ENCODE data around the gene CTRB1. TPM values are rescaled to one million over a fixed set of nuclear protein-coding genes. Genes with fewer than 3 reads are reported as not detected.
"Not testable (repeated sequence)": the region's sequence is repeated elsewhere in the genome, so short reads cannot be mapped to it uniquely, and the experiment has no call there.

CTRB1 gene
- total RNA-seq, 1 experiment from 2014 or later, result not detected

DNA sequence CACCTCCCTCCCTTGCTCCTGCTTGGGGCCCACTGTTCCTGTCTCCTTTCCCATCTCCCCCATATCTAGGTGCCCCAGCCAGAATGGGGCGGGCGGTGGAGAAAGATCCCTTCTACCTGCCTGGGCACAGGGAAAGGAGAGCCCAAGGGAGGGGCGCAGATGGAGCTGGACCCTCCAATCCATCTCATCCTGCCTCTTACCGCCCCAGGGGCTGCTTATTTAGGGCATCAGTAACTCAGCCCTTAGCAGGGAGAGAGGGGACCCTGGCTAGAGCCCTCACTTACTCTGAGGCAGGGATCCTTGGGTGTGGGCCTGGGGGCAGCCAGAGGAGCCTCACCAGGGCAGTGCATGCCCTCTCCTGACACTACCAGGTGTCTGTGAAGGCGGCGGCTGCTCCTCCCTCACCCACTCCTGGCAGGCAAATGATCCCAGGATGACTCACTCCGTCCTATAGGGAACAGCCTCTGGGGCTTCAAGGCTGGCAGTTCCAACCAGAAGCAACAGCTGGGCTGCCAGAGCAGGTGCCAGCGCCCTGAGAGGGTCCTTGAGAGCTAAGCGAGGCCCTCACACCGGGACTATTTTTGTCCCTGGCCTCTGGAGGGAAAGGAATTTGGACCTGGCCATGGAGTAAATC is 49.0 kb downstream of the CTRB1 start:
- peak; percentile 96 for DNase-seq (ENCODE audit: unreplicated experiment)
- Mint-ChIP-seq H3K9me3 (ENCODE audit: unreplicated experiment) (no peaks in the 10 kb centered on the region), H3K27me3 (ENCODE audit: insufficient read depth, unreplicated experiment) (no peaks in the 10 kb centered on the region), H3K4me1 (ENCODE audit: insufficient read depth, unreplicated experiment) (peaks cover 17% of the 10 kb centered on the region), H3K36me3 (ENCODE audit: insufficient read depth, unreplicated experiment) (peaks cover 8% of the 10 kb centered on the region), H3K27ac (ENCODE audit: low read depth, unreplicated experiment) (no peak overlapping the region), H3K4me3 (ENCODE audit: unreplicated experiment) (peak overlapping the region; percentile 28)
- BruUV-seq (replicated peaks), result no TSS peak
- ChIA-PET CTCF (interaction anchor here (0.7 to 1.9 kb wide), 5 partner anchors 14 to 112 kb away, joined by 3 to 10 read pairs (median 5); no protein-coding TSS in a partner anchor), POLR2A (interaction anchor here (0.6 to 5.7 kb wide), 9 partner anchors 11 to 218 kb away, joined by 3 to 89 read pairs (median 3); partner anchors contain the start of genes BCAR1 and CFDP1)
- TF ChIP-seq, protein P1, sequence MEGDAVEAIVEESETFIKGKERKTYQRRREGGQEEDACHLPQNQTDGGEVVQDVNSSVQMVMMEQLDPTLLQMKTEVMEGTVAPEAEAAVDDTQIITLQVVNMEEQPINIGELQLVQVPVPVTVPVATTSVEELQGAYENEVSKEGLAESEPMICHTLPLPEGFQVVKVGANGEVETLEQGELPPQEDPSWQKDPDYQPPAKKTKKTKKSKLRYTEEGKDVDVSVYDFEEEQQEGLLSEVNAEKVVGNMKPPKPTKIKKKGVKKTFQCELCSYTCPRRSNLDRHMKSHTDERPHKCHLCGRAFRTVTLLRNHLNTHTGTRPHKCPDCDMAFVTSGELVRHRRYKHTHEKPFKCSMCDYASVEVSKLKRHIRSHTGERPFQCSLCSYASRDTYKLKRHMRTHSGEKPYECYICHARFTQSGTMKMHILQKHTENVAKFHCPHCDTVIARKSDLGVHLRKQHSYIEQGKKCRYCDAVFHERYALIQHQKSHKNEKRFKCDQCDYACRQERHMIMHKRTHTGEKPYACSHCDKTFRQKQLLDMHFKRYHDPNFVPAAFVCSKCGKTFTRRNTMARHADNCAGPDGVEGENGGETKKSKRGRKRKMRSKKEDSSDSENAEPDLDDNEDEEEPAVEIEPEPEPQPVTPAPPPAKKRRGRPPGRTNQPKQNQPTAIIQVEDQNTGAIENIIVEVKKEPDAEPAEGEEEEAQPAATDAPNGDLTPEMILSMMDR (IDR thresholded peaks at IDR 0.05; ENCODE audit: unreplicated experiment), result no peak
- intact Hi-C loops (cut with micrococcal nuclease), result no loop called here

DNA sequence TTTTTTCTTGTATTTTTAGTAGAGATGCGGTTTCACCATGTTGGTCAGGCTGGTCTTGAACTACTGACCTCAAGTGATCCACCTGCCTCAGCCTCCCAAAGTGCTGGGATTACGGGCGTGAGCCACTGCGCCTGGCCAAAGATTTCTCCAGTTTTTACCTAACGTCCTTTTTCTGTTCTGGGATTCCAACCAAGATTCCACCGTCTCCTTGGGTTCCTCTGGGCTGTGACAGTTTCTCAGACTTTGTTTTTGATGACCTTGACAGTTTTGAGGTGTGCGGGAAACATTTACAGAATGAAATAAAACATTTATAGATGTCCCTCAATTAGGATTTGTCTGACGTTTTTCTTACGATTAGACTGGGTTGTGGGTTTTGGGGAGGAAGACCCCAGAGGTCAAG is 50.6 kb downstream of the CTRB1 start:
- H3K27me3 Mint-ChIP-seq (ENCODE audit: insufficient read depth, unreplicated experiment); intact Hi-C loops (cut with micrococcal nuclease); CTCF ChIA-PET; H3K9me3 Mint-ChIP-seq (ENCODE audit: unreplicated experiment); DNase-seq (ENCODE audit: unreplicated experiment); H3K36me3 Mint-ChIP-seq (ENCODE audit: insufficient read depth, unreplicated experiment); H3K4me3 Mint-ChIP-seq (ENCODE audit: unreplicated experiment); H3K27ac Mint-ChIP-seq (ENCODE audit: low read depth, unreplicated experiment); BruUV-seq (replicated peaks): not testable (repeated sequence)
- POLR2A ChIA-PET, result interaction anchor here (5.7 kb wide), 1 partner anchor 18 kb away, joined by 53 read pairs; the partner anchor contains the start of gene BCAR1
- peaks cover 13% of the 10 kb centered on the region for H3K4me1 Mint-ChIP-seq (ENCODE audit: insufficient read depth, unreplicated experiment)

DNA sequence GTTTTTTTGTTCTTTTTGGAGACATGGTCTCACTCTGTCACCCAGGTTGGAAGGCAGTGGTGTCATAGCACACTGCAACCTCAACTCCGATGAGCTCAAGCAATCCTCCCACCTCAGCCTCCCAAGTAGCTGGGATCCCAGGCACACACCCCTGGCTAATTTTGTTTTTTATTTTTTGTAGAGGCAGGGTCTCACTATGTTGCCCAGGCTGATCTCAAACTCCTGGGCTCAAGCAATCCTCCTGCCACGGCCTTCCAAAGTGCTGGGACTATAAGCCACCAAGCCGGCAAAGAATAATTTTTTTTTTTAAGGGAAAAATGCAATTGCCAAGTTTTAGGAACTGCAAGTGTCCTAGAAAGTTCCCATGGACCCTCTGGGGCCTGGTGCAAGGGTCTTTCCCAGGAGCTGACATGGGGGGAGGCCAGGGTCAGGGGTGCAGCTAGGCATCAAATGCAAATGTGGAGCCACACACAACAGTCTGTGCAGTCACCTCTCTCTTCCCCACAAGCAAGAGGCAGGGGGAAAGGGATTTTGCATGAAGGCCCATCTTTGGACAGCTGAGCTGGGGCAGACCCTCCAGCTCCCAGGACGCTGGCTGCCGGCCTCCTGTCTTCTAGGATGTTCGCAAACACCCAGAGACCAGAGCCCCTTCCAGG is 52.8 kb downstream of the CTRB1 start:
- no TSS peak for BruUV-seq (replicated peaks)
- no peaks in the 10 kb centered on the region for H3K27me3 Mint-ChIP-seq (ENCODE audit: insufficient read depth, unreplicated experiment)
- intact Hi-C loops (cut with micrococcal nuclease), result no loop called here
- no peak for DNase-seq (ENCODE audit: unreplicated experiment)
- TF ChIP-seq, protein P1 (IDR thresholded peaks at IDR 0.05; ENCODE audit: unreplicated experiment), result no peak
- peaks cover 8% of the 10 kb centered on the region for H3K36me3 Mint-ChIP-seq (ENCODE audit: insufficient read depth, unreplicated experiment)
- H3K4me3 Mint-ChIP-seq (ENCODE audit: unreplicated experiment), result no peak overlapping the region
- POLR2A ChIA-PET, result interaction anchor here (0.7 to 1.4 kb wide), 7 partner anchors 16 to 1860 kb away, joined by 3 to 5 read pairs (median 3); no protein-coding TSS in a partner anchor
- no peaks in the 10 kb centered on the region for H3K9me3 Mint-ChIP-seq (ENCODE audit: unreplicated experiment)
- peaks cover 6% of the 10 kb centered on the region for H3K4me1 Mint-ChIP-seq (ENCODE audit: insufficient read depth, unreplicated experiment)
- no peak overlapping the region for H3K27ac Mint-ChIP-seq (ENCODE audit: low read depth, unreplicated experiment)
- CTCF ChIA-PET, result interaction anchor here (0.5 kb wide), 1 partner anchor 36 kb away, joined by 6 read pairs; no protein-coding TSS in a partner anchor

DNA sequence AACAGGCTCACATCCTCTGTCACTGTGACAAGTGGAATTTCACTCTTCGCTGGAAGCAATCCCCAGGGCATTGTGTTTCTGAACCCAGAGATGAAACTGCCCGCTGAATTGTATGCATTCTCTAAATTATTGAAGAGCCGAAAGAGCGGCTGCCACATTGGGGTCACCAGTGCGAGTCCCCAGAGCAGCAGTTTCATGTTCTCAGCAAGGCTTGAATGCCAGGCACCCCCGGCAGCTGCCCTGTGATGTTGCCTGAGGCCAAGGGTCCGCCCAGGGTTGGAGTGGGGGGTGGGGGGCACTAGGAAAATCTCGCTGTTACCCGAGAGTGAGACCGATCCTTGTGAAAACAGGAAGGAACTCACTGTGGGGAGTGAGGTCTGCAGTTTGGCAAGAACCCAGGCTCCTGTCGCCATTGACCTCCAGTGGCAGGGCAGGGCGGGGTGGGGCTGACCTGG is 53.3 kb downstream of the CTRB1 start:
- no peaks in the 10 kb centered on the region for H3K9me3 Mint-ChIP-seq (ENCODE audit: unreplicated experiment)
- no peak overlapping the region for H3K4me3 Mint-ChIP-seq (ENCODE audit: unreplicated experiment)
- ChIA-PET CTCF (no interaction called here), POLR2A (interaction anchor here (0.6 to 1.4 kb wide), 2 partner anchors 33 to 62 kb away, joined by 3 to 5 read pairs; no protein-coding TSS in a partner anchor)
- DNase-seq (ENCODE audit: unreplicated experiment), result no peak
- no peaks in the 10 kb centered on the region for H3K27me3 Mint-ChIP-seq (ENCODE audit: insufficient read depth, unreplicated experiment)
- H3K4me1 Mint-ChIP-seq (ENCODE audit: insufficient read depth, unreplicated experiment), result peaks cover 5% of the 10 kb centered on the region
- intact Hi-C loops (cut with micrococcal nuclease), result no loop called here
- no peak overlapping the region for H3K27ac Mint-ChIP-seq (ENCODE audit: low read depth, unreplicated experiment)
- no TSS peak for BruUV-seq (replicated peaks)
- peaks cover 8% of the 10 kb centered on the region for H3K36me3 Mint-ChIP-seq (ENCODE audit: insufficient read depth, unreplicated experiment)
- TF ChIP-seq, protein P1 (IDR thresholded peaks at IDR 0.05; ENCODE audit: unreplicated experiment), result no peak

DNA sequence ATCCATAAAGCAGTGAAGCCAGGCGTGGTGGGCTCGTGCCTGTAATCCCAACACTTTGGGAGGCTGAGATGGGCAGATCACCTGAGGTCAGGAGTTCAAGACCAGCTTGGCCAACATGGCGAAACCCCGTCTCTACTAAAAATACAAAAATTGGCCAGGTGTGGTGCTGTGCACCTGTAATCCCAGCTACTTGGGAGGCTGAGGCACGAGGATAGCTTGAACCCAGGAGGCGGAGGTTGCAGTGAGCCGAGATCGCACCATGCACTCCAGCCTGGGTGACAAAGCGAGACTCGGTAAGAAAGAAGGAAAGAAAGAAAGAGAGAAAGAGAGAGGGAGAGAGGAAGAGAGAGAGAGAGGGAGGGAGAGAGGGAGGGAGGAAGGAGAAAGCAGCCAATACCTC is 53.8 kb downstream of the CTRB1 start:
- H3K27ac Mint-ChIP-seq (ENCODE audit: low read depth, unreplicated experiment); BruUV-seq (replicated peaks); H3K36me3 Mint-ChIP-seq (ENCODE audit: insufficient read depth, unreplicated experiment); H3K4me3 Mint-ChIP-seq (ENCODE audit: unreplicated experiment); CTCF ChIA-PET; H3K9me3 Mint-ChIP-seq (ENCODE audit: unreplicated experiment); H3K4me1 Mint-ChIP-seq (ENCODE audit: insufficient read depth, unreplicated experiment); DNase-seq (ENCODE audit: unreplicated experiment); H3K27me3 Mint-ChIP-seq (ENCODE audit: insufficient read depth, unreplicated experiment); intact Hi-C loops (cut with micrococcal nuclease): not testable (repeated sequence)
- POLR2A ChIA-PET, result interaction anchor here (0.6 kb wide), 1 partner anchor 62 kb away, joined by 3 read pairs; no protein-coding TSS in a partner anchor
